GM18870 (cell line): ENCODE measurements around the gene HOXC6.

Source experiments
- ATAC-seq: cut with Tn5 transposase; IDR thresholded peaks from one replicate; pipeline ENCODE4 v1.9.1; 2021; ENCODE audit warnings: moderate library complexity; ENCODE audit not compliant: unreplicated experiment

HOXC6 gene

DNA sequence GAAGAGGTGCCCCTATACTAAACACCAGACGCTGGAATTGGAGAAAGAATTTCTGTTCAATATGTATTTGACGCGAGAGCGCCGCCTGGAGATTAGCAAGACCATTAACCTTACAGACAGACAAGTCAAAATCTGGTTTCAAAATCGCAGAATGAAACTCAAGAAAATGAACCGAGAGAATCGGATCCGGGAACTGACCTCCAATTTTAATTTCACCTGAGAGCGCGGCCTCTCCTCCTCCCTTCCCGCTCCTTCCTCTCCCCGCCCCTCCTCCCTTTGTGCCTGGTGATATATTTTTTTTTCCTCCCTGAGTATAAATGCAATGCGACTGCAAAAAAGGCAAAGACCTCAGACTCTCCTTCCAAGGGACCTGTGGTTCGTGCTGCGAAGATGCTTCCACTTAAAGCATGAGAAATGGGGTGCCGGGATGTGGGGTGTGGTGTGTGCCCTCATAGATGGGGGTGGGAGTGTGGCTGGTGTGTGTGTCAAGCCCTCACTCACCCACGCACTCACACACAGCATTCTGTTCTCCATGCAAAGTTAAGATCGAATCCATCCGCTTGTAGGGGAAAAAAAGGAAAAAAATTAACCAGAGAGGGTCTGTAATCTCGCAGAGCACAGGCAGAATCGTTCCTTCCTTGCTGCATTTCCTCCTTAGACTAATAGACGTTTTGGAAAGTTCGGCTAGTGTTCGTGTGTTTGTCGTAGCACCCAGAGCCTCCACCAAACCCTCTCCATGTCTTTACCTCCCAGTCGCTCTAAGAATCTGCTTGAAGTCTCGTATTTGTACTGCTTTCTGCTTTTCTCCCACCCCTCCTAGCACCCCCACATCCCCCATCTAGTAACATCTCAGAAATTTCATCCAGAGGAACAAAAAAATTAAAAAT is 38.8 kb upstream of the HOXC6 start:
- no peak for ATAC-seq

- ATAC-seq, result no peak
Observed at GRCh38 chr12:53990311-53991076, 37.7 kb upstream of the HOXC6 start.

GRCh38 chr12:53991077-53991460 is 37.2 kb upstream of the HOXC6 start:
- no peak for ATAC-seq

DNA sequence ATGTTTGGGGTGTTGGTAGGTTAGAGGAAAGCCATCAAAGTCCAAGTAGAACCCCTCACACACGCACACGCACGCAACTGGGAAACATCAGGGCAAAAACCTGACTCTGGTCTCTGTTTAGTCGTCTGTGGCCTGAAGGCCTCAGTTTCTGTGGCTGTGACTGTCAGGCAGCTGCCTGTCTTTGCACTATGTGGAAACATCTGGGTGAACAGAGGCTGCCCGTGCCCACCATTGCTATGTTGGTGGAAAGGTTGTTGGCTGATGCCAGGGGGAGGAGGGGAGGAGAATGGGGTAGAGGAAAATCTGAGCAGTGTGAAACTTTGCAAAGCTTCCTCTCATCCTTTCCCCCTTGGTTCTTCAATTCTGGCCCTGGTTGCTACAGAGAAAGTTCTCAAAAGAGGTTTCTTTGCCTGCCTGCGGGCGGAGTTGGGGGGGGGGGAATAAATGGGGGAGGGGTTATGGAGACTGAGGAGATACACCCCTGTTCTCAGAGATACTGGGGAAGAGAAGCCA is 35.8 kb upstream of the HOXC6 start:
- no peak for ATAC-seq

DNA sequence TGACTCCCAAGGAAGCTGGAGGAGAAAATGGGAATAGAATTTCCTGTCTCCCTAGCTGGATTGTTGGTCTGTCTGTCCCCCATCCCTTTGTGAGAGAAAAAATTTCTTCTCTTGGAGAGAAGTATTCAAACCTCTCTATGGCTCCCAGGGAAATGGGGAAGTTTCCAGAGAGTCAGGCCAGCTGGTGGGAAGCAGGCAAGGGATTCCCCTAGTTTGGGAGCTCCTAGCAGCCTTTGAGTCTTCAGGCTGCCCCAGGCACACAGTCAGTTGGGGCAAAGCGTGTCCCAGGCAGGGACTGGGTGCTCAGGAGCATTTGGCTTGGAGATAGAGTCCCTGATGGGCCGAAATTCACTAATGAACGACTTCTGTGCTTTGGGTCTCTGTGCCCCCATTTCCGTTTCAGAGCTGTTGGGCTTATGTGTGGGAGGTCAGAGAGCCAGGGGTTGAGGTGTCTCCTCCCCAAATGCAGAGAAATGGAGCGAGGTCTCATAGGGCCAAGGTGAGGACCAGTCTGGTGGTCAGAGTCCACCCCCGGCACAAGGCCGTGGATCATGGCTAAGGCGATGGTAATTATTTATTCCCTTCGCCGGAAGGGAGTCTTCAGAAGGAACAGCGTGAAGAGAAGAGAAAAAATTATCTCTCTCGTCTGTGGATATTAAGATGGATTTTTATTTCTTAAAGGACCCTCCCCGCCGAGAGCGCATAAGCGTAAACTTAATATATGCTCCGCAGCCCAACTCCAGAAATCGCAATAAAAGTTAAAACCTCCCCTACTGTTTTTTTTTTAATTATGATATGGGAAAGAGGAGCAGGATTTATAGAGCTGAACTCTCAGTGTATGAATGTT is 34.9 kb upstream of the HOXC6 start:
- no peak for ATAC-seq

DNA sequence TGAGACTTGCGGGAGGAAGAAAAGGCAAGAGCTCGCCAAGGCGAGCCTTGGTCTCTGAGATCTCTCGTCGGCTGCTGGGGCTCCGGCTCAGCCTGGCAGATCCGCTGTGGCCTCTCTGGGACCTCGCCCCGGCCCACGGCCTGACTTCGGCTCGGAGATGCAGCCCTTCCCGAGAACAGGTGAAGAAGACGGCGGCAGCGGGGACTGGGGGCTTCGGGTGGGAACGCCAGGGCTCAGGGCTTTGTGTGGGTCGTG is 34.3 kb upstream of the HOXC6 start:
- ATAC-seq, result no peak

DNA sequence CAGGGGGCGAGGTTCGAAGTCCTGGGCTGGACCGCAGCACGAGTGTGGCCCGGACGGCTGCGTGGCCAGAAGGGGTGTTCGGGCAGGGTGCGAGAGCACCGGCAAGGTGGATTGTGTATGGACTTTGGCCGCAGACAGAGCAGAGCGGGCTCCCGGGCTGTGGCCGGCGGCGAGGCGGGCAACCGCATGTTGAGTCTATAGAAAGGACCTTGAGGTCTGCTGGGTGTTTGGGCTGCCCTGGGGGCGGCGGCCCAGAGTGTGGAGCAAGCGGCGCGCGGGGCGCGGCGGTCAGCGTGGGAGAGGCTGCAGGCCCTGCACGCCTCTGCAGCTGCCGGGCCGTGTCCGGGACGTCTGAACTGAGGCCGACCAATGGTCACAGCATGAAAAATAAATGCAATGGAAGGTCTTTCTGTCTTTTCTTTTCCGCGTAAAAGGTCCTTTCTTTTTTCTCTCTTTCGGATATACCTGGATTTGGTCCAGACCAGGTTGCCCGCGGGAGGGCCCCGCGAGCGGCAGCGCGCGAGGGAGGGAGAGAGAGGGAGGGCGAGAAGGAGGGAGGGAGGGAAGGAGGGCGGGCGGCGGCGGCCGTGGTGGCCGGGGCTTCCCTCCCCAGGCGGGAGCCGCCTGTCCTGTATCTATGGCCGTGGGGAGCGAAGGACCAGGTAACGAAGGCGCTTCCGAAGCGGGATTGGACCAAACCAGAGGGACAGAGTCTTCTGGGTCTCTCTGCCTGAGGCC is 33.8 kb upstream of the HOXC6 start:
- ATAC-seq, result no peak

GRCh38 chr12:53995002-53995377 is 33.2 kb upstream of the HOXC6 start:
- no peak for ATAC-seq

DNA sequence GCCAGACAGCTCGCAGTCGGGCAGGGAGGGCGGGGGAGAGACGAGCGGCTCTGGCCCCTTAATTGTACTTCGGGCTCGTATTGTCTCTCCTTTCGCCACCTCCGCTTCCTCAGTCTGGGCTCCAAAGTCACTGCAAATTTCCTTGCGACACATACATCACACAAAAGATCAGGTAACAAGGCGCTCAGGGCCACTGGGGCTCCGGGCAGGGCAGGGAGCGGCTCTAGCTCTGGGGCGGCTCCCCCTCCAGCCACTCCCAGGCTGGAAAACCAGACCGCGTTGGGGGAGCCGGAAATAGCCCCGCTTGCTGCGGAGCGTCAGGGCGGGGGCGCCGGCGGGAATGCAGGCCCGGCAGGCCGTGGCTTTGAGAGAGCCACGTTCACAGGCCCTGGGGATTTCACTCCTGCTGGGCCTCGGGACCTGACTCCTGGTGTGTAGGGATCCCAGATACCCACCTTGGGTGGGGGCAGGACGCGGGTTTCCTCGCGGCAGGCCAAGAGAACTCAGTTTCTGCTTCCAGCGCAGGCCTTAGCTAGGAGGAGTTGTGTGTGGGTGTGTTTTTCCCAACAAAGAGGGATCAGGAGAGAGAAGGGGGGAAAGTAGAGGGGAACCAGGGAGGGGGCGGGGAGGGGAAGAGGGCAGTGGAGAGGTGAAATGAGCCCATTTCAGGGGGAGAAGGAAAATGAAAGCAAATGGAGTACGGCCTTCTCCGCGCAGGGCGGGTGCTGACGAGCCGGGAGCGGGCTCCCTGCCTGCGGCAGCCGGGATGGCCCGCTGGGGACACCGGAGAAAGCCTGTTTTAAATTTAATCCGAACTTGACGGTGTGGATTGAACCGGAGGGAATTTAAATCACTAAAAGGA is 32.6 kb upstream of the HOXC6 start:
- ATAC-seq, result no peak

- ATAC-seq, result no peak
Observed at GRCh38 chr12:53996240-53997203, 31.7 kb upstream of the HOXC6 start.

GRCh38 chr12:53997204-53998109 is 30.8 kb upstream of the HOXC6 start:
- ATAC-seq, result no peak

DNA sequence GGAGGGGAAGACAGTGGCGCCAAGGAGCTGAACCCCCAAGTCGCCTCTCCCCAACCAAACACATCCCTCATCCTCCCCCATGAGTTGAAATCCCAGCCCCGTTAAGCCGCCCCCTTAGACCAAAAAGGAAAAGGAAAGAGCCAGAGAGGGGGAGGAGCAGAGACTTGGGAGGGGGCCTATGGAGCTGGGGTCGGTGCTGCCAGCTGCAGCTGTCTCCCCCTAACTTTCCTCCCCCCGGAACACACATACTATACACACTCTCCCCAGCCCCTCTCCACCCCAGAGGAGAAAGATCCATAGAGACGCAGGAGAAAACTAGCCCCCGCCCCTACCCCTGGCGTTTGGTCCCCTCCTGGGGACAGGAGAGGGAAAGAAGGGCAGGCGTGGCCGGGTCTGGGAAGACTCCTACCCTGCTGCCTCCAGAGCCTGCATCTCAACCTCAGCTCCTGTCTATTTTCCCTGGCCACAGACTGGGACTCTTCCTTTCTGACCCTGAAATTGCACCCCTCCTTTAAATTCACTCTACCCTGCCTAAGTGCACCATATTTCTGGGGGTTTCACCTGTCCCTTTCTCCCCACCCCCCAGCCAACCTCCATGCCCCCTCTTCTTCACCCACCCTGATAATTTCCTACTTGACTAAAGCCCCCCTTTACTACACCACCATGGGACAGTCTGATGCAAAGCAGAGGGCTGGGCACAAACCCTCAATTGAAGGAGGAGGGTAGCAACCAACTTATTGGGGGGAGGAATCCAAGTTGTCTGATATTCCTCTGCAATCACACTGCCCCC is 29.9 kb upstream of the HOXC6 start:
- ATAC-seq, result no peak

GRCh38 chr12:53998900-53999236 is 29.4 kb upstream of the HOXC6 start:
- ATAC-seq, result no peak

GRCh38 chr12:53999559-54000115 is 28.6 kb upstream of the HOXC6 start:
- ATAC-seq, result no peak

DNA sequence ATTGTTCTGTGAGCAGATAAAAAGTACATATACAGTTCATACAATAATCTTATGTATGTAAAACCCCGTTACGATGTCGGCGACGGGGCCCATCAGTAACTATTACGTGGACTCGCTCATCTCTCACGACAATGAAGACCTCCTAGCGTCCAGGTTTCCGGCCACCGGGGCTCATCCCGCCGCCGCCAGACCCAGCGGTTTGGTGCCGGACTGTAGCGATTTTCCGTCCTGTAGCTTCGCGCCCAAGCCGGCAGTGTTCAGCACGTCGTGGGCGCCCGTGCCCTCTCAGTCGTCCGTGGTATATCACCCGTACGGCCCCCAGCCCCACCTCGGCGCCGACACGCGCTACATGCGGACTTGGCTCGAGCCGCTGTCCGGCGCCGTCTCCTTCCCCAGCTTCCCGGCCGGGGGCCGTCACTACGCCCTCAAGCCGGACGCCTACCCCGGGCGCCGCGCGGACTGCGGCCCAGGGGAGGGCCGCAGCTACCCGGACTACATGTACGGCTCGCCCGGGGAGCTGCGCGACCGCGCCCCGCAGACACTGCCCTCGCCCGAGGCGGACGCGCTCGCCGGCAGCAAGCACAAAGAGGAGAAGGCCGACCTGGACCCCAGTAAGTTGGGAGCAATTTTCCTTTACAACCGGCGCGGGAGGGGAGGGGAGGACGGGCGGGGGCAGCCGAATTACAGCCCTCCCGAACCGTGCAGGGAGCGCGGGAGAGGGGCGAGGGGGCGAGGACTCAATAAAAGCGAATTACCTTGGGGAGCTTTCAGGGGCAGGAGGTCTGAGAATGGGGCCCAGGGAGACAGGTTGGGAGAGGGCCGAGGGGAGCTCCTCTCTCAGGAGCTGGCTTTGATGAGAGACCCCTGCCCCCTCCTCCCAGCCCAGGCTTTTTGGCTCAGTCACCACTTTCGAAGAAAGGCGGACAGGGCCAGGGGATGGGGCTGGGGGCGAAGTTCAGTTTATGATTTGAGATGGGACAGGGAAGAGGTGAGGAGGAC is 27.8 kb upstream of the HOXC6 start, which contains the start of gene HOXC9:
Gene HOXC9, plus strand, starts transcription at position 46 of the 999 bp plus-strand sequence. Its CDS starts 28 bp downstream, at position 74.
- no peak for ATAC-seq
